H9 (cell line): ENCODE measurements around the gene RETSAT. TPM values are rescaled to one million over a fixed set of nuclear protein-coding genes. Genes with fewer than 3 reads are reported as not detected.

Source experiments
- DNase-seq: peaks from one replicate; pipeline ENCODE4 v3.0.0-alpha.2; 2017
- H2AFZ ChIP-seq: one replicate; pipeline ENCODE4 v1.6.1; 2013; ENCODE audit warnings: mild to moderate bottlenecking, low read length, control low read depth, moderate library complexity
- H2AK5ac ChIP-seq: 2 replicates; pipeline ENCODE4 v1.6.1; 2013; ENCODE audit warnings: low read length, control low read depth, mixed read lengths; ENCODE audit not compliant: insufficient read length
- H2BK120ac ChIP-seq: one replicate; pipeline ENCODE4 v1.6.1; 2013; ENCODE audit warnings: low read depth, mild to moderate bottlenecking, low read length, control low read depth, inconsistent platforms; ENCODE audit not compliant: poor library complexity, severe bottlenecking
- H2BK12ac ChIP-seq: 2 replicates; pipeline ENCODE4 v1.6.1; 2013; ENCODE audit warnings: low read length, control low read depth, mixed read lengths, low read depth; ENCODE audit not compliant: insufficient read length
- H2BK15ac ChIP-seq: 2 replicates; pipeline ENCODE4 v1.6.1; 2013; ENCODE audit warnings: low read depth, low read length, control low read depth
- H2BK20ac ChIP-seq: one replicate; pipeline ENCODE4 v1.6.1; 2013; ENCODE audit warnings: low read depth, mild to moderate bottlenecking, low read length, control low read depth, inconsistent platforms; ENCODE audit not compliant: poor library complexity, severe bottlenecking
- H2BK5ac ChIP-seq: 2 replicates; pipeline ENCODE4 v1.6.1; 2013; ENCODE audit warnings: low read length, control low read depth, mixed read lengths; ENCODE audit not compliant: insufficient read length
- H3K14ac ChIP-seq: 2 replicates; pipeline ENCODE4 v1.6.1; 2013; ENCODE audit warnings: low read length, control low read depth; ENCODE audit not compliant: insufficient read depth
- H3K18ac ChIP-seq: 2 replicates; pipeline ENCODE4 v1.6.1; 2013; ENCODE audit warnings: low read depth, mild to moderate bottlenecking, mixed read lengths, low read length, control low read depth; ENCODE audit not compliant: insufficient read length
- H3K23ac ChIP-seq: 2 replicates; pipeline ENCODE4 v1.6.1; 2013; ENCODE audit warnings: low read length, control low read depth, mixed read lengths, low read depth; ENCODE audit not compliant: insufficient read length
- H3K23me2 ChIP-seq: 2 replicates; pipeline ENCODE4 v1.6.1; 2013; ENCODE audit warnings: low read depth, mild to moderate bottlenecking, mixed read lengths, low read length, control low read depth; ENCODE audit not compliant: insufficient read length, poor library complexity, severe bottlenecking
- H3K27ac ChIP-seq: 2 replicates; pipeline ENCODE4 v1.5.1; 2013; ENCODE audit warnings: low read length, control low read depth, mixed read lengths, low read depth; ENCODE audit not compliant: insufficient read length
- H3K27me3 ChIP-seq: 2 replicates; pipeline ENCODE4 v1.6.1; 2013; ENCODE audit warnings: low read length, control low read depth, inconsistent platforms; ENCODE audit not compliant: insufficient read depth
- H3K4ac ChIP-seq: 2 replicates; pipeline ENCODE4 v1.6.1; 2013; ENCODE audit warnings: low read depth, mild to moderate bottlenecking, control low read depth, inconsistent platforms, low read length, moderate library complexity
- H3K4me1 ChIP-seq: 2 replicates; pipeline ENCODE4 v1.6.1; 2013; ENCODE audit warnings: low read length, control low read depth, inconsistent platforms; ENCODE audit not compliant: insufficient read depth
- H3K4me2 ChIP-seq: 2 replicates; pipeline ENCODE4 v1.6.1; 2013; ENCODE audit warnings: low read length, control low read depth, mixed read lengths; ENCODE audit not compliant: insufficient read length, insufficient read depth
- H3K56ac ChIP-seq: 2 replicates; pipeline ENCODE4 v1.6.1; 2013; ENCODE audit warnings: low read depth, mild to moderate bottlenecking, mixed read lengths, low read length, control low read depth; ENCODE audit not compliant: insufficient read length
- H3K79me1 ChIP-seq: 2 replicates; pipeline ENCODE4 v1.6.1; 2013; ENCODE audit warnings: low read depth, mild to moderate bottlenecking, moderate library complexity, low read length, control low read depth, inconsistent platforms; ENCODE audit not compliant: insufficient read depth, poor library complexity, severe bottlenecking
- H3K79me2 ChIP-seq: 2 replicates; pipeline ENCODE4 v1.6.1; 2013; ENCODE audit warnings: low read length, control low read depth, inconsistent platforms; ENCODE audit not compliant: insufficient read depth
- H3K9ac ChIP-seq: 2 replicates; pipeline ENCODE4 v1.6.1; 2013; ENCODE audit warnings: low read length, control low read depth, mixed read lengths; ENCODE audit not compliant: insufficient read length; ENCODE audit errors: extremely low read depth
- H3K9me3 ChIP-seq: one replicate; pipeline ENCODE4 v1.6.1; 2013; ENCODE audit warnings: low read depth, low read length, inconsistent platforms; ENCODE audit not compliant: control insufficient read depth
- H3T11ph ChIP-seq: one replicate; pipeline ENCODE4 v1.6.1; 2013; ENCODE audit warnings: mild to moderate bottlenecking, low read length, control low read depth, inconsistent platforms
- H4K20me1 ChIP-seq: one replicate; pipeline ENCODE4 v1.6.1; 2013; ENCODE audit not compliant: control insufficient read depth, insufficient read length, insufficient read depth
- H4K5ac ChIP-seq: 2 replicates; pipeline ENCODE4 v1.6.1; 2013; ENCODE audit warnings: low read depth, mild to moderate bottlenecking, mixed read lengths, low read length, control low read depth; ENCODE audit not compliant: insufficient read length
- H4K8ac ChIP-seq: replicated peaks from 2 replicates; pipeline ENCODE4 v1.6.1; 2013; ENCODE audit warnings: low read length, control low read depth, mixed read lengths, low read depth; ENCODE audit not compliant: insufficient read length
- H4K91ac ChIP-seq: 2 replicates; pipeline ENCODE4 v1.6.1; 2013; ENCODE audit warnings: low read depth, mild to moderate bottlenecking, moderate library complexity, mixed read lengths, low read length, control low read depth; ENCODE audit not compliant: insufficient read length
- H3K27ac Mint-ChIP-seq, 3 experiments: 2 replicates in 2 of 3; 3 replicates in 1 of 3; pipeline ENCODE4 v1.8.0; 2020 to 2021; ENCODE audit warnings: mixed read lengths in 3 of 3, mild to moderate bottlenecking in 1 of 3, moderate library complexity in 1 of 3
- H3K27me3 Mint-ChIP-seq: 2 replicates; pipeline ENCODE4 v1.8.0; 2021; ENCODE audit warnings: low read depth, mild to moderate bottlenecking, moderate library complexity, mixed read lengths
- H3K36me3 Mint-ChIP-seq, 3 experiments: 2 replicates in 2 of 3; 3 replicates in 1 of 3; pipeline ENCODE4 v1.8.0; 2020 to 2021; ENCODE audit warnings: low read depth in 3 of 3, mixed read lengths in 3 of 3; ENCODE audit not compliant: insufficient read depth in 1 of 3
- H3K4me1 Mint-ChIP-seq, 2 experiments: 2 replicates each; pipeline ENCODE4 v1.8.0; 2020; ENCODE audit warnings: mixed read lengths in 2 of 2
- H3K4me3 Mint-ChIP-seq, 2 experiments: 2 replicates in 1 of 2; 3 replicates in 1 of 2; pipeline ENCODE4 v1.8.0; 2020 to 2021; ENCODE audit warnings: mild to moderate bottlenecking in 2 of 2, mixed read lengths in 2 of 2, moderate library complexity in 1 of 2
- H3K9me3 Mint-ChIP-seq, 2 experiments: 2 replicates in 1 of 2; 3 replicates in 1 of 2; pipeline ENCODE4 v1.8.0; 2020; ENCODE audit warnings: mild to moderate bottlenecking in 2 of 2, mixed read lengths in 2 of 2, moderate library complexity in 1 of 2
- WGBS: extraction: QIAGEN DNeasy Blood & Tissue Kit; methylation state at CpG from one replicate; pipeline ENCODE4 v1.1.7; 2013; ENCODE audit warnings: missing lambda C conversion rate, low lambda C conversion rate, mixed read lengths; ENCODE audit not compliant: insufficient read length; ENCODE audit errors: extremely low coverage; 5-methylcytosine and 5-hydroxymethylcytosine counted together
- total RNA-seq: library from RNA; stranded (reverse); gene quantifications from 2 replicates; pipeline ENCODE4 v1.2.1, GENCODE V29; 2021
- TF ChIP-seq, protein P1 (sequence below): fragments of 200-600 bp; sonication (generic); conservative IDR thresholded peaks from 3 replicates; pipeline ENCODE4 v1.8.0; 2021; ENCODE audit warnings: antibody characterized with exemption, mild to moderate bottlenecking

Gene RETSAT
- total RNA-seq, 1 experiment from 2014 or later: 16.7 TPM

DNA sequence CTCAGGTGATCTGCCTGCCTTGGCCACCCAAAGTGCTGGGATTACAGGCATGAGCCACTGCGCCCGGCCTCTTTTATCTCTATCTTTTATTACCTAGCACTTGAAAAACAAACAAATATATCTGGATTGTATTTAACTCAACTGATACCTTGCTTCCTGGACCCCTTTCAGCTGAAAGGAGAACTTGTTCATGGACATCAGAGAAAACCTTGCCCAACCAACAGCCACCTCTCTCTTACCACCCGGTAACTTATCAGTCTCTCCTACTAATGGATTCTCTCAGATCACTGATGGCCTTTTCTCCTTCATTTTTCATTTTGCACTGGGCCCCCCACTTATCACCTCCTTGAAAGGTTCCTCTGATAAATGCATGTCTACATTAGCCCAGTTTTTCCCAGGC lies 6.7 kb downstream of the RETSAT start:
- Histone ChIP-seq H3K18ac (no peak overlapping the region), H4K8ac (no peak overlapping the region), H4K20me1 (no peaks in the 10 kb centered on the region), H4K91ac (no peak overlapping the region), H2AK5ac (no peak overlapping the region), H3K4me2 (no peak overlapping the region), H3K79me2 (no peaks in the 10 kb centered on the region), H3K79me1 (no peaks in the 10 kb centered on the region), H2BK15ac (no peak overlapping the region), H3K4ac (no peak overlapping the region), H3K9me3 (no peaks in the 10 kb centered on the region), H3K4me1 (no peaks in the 10 kb centered on the region; the same call in 1 of the 2 replicates), H2BK5ac (no peak overlapping the region), H3T11ph (no peak overlapping the region), H2BK20ac (no peak overlapping the region), H3K23me2 (no peaks in the 10 kb centered on the region), H2AFZ (no peak overlapping the region), H2BK120ac (no peak overlapping the region), H3K56ac (no peak overlapping the region), H3K27me3 (no peaks in the 10 kb centered on the region), H3K14ac (no peak overlapping the region), H3K27ac (no peak overlapping the region), H2BK12ac (no peak overlapping the region), H3K9ac (no peak overlapping the region), H3K23ac (no peak overlapping the region), H4K5ac (no peak overlapping the region)
- no peak for DNase-seq
- H3K4me1 Mint-ChIP-seq: peaks cover 0 to 3% of the 10 kb centered on the region in 2 experiments; a peak in 2 of 4 replicates
- WGBS: no CpG with 5 or more reads among the region's 3 CpGs
- no peaks in the 10 kb centered on the region for H3K9me3 Mint-ChIP-seq
- H3K36me3 Mint-ChIP-seq: peaks cover 15 to 56% (median 21%) of the 10 kb centered on the region in 3 experiments; a peak in 6 of 7 replicates
- no peak overlapping the region for H3K4me3 Mint-ChIP-seq
- TF ChIP-seq, protein P1, sequence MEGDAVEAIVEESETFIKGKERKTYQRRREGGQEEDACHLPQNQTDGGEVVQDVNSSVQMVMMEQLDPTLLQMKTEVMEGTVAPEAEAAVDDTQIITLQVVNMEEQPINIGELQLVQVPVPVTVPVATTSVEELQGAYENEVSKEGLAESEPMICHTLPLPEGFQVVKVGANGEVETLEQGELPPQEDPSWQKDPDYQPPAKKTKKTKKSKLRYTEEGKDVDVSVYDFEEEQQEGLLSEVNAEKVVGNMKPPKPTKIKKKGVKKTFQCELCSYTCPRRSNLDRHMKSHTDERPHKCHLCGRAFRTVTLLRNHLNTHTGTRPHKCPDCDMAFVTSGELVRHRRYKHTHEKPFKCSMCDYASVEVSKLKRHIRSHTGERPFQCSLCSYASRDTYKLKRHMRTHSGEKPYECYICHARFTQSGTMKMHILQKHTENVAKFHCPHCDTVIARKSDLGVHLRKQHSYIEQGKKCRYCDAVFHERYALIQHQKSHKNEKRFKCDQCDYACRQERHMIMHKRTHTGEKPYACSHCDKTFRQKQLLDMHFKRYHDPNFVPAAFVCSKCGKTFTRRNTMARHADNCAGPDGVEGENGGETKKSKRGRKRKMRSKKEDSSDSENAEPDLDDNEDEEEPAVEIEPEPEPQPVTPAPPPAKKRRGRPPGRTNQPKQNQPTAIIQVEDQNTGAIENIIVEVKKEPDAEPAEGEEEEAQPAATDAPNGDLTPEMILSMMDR: no peak
- H3K27ac Mint-ChIP-seq: no peak overlapping the region
- H3K27me3 Mint-ChIP-seq: no peaks in the 10 kb centered on the region
